ENCODE results near the gene GPATCH3. TPM values are rescaled to one million over a fixed set of nuclear protein-coding genes. Genes with fewer than 3 reads are reported as not detected.

The GPATCH3 gene
- total and polyA plus RNA-seq, 2 of the 4 experiments (the other 2 are of a cell fraction): 5.2 to 8.0 TPM

GRCh38 chr1:26856604-26857469 is 43.4 kb downstream of the GPATCH3 start:
- no peak overlapping the region for H3K14ac ChIP-seq (replicated peaks; ENCODE audit: low read depth, low read length)
- H2BK120ac ChIP-seq (ENCODE audit: low read depth, low read length): no peak overlapping the region
- H3K4me3 ChIP-seq (ENCODE audit: insufficient read depth, low read depth, low read length): no peak overlapping the region
- H2BK5ac ChIP-seq (ENCODE audit: low read depth, low read length, poor library complexity, severe bottlenecking): no peak overlapping the region
- no peak overlapping the region for H3K27ac ChIP-seq (ENCODE audit: insufficient read depth, low read length)
- H3K4me2 ChIP-seq (ENCODE audit: low read depth, low read length): no peak overlapping the region
- 70% methylated on average over 3 of the region's 21 CpGs; no CpG with 5 or more reads in 1 of the 2 experiments for WGBS, 2 experiments (ENCODE audit: extremely low coverage in 2 of 2, insufficient read length in 1 of 2)
- DNase-seq: no peak
- H2AFZ ChIP-seq (replicated peaks; ENCODE audit: low read length, poor library complexity): no peak overlapping the region
- no peak overlapping the region for H3K4ac ChIP-seq (ENCODE audit: low read depth, low read length)
- H3K79me1 ChIP-seq (ENCODE audit: low read depth in 1 of 2, low read length in 2 of 2): no peaks in the 10 kb centered on the region
- BruUV-seq (replicated peaks): no TSS peak
- in situ Hi-C loops (cut with MboI; ENCODE audit: low sequenced_read_pairs) (no loop called here), dilution Hi-C loops (cut with HindIII; ENCODE audit: low sequenced_read_pairs, unreplicated experiment) (no loop called here), intact Hi-C loops (cut with micrococcal nuclease) (no loop called here)
- no peak overlapping the region for H2BK15ac ChIP-seq (ENCODE audit: low read depth, low read length)
- H3K27me3 ChIP-seq (ENCODE audit: control insufficient read depth, insufficient read depth, low read length): no peaks in the 10 kb centered on the region
- no peak overlapping the region for H4K5ac ChIP-seq (ENCODE audit: low read depth, low read length)
- no peak overlapping the region for H2AK5ac ChIP-seq (ENCODE audit: low read depth, low read length)
- H3K36me3 ChIP-seq (ENCODE audit: control insufficient read depth, insufficient read depth, low read length): peaks cover 31% of the 10 kb centered on the region
- peak overlapping the region; percentile 13 for H2AK9ac ChIP-seq (replicated peaks; ENCODE audit: low read depth, low read length, poor library complexity)
- H4K91ac ChIP-seq (ENCODE audit: insufficient read depth, low read depth, low read length): no peak overlapping the region
- H3K9me1 ChIP-seq (ENCODE audit: insufficient read depth, low read length): no peaks in the 10 kb centered on the region
- H4K8ac ChIP-seq (ENCODE audit: low read depth in 2 of 2, low read length in 2 of 2): no peak overlapping the region
- H2BK20ac ChIP-seq (ENCODE audit: low read depth, low read length): no peak overlapping the region
- ChIA-PET POLR2A (ENCODE audit: unreplicated experiment) (no interaction called here), CTCF (interaction anchor here (0.5 kb wide), 1 partner anchor 111 kb away, joined by 3 read pairs; no protein-coding TSS in a partner anchor)
- H3K9me3 ChIP-seq (ENCODE audit: control insufficient read depth, insufficient read depth, low read length): no peaks in the 10 kb centered on the region
- H3K18ac ChIP-seq (ENCODE audit: low read depth, low read length): no peak overlapping the region
- H4K20me1 ChIP-seq (ENCODE audit: insufficient read depth, low read length): peaks cover 1% of the 10 kb centered on the region; the same call in 1 of the 2 replicates
- H3K9ac ChIP-seq (ENCODE audit: low read depth, low read length): no peak overlapping the region
- no peaks in the 10 kb centered on the region for H3K4me1 ChIP-seq (ENCODE audit: control insufficient read depth, insufficient read depth, low read length)
- H3K56ac ChIP-seq (ENCODE audit: extremely low read depth, insufficient read depth, low read length): no peak overlapping the region
- no peak overlapping the region for H3K23ac ChIP-seq (ENCODE audit: low read depth, low read length)
- no peak for ATAC-seq (ENCODE audit: low read depth)
- no peak for TF ChIP-seq RCOR1 (IDR thresholded peaks at IDR 0.05; ENCODE audit: insufficient replicate concordance, low read length)
- no peak for TF ChIP-seq BHLHE40 (IDR thresholded peaks at IDR 0.05; ENCODE audit: low read depth, low read length)
- TF ChIP-seq POLR2A (IDR thresholded peaks at IDR 0.05; ENCODE audit: low read depth, low read length): no peak
- no peak for TF ChIP-seq CHD1 (IDR thresholded peaks at IDR 0.05; ENCODE audit: low read depth, low read length)
- TF ChIP-seq MXI1 (IDR thresholded peaks at IDR 0.05; ENCODE audit: borderline replicate concordance, low read depth, low read length): no peak
- TF ChIP-seq RFX5 (IDR thresholded peaks at IDR 0.05; ENCODE audit: low read depth, low read length): no peak
- TF ChIP-seq RAD21 (IDR thresholded peaks at IDR 0.05; ENCODE audit: low read length): no peak
- TF ChIP-seq NFE2L2 (IDR thresholded peaks at IDR 0.05; ENCODE audit: low read depth, low read length): no peak
- no peak for TF ChIP-seq CEBPB (IDR thresholded peaks at IDR 0.05; ENCODE audit: low read depth, low read length)
- no peak for TF ChIP-seq SMC3 (IDR thresholded peaks at IDR 0.05; ENCODE audit: low read depth, low read length)
- TF ChIP-seq CTCF (conservative IDR thresholded peaks at IDR 0.05; ENCODE audit: low read depth, low read length): no peak
- no peak for TF ChIP-seq FOS (IDR thresholded peaks at IDR 0.05; ENCODE audit: low read depth, low read length)
- no peak for TF ChIP-seq MAFK (IDR thresholded peaks at IDR 0.05; ENCODE audit: low read depth, low read length)
- TF ChIP-seq MAZ (IDR thresholded peaks at IDR 0.05; ENCODE audit: borderline replicate concordance, low read depth, low read length): no peak
- TF ChIP-seq USF2 (IDR thresholded peaks at IDR 0.05; ENCODE audit: low read depth, low read length): no peak

All from IMR-90 (cell line).